K562 (cell line): ENCODE results near the gene SEC16A. TPM values are rescaled to one million over a fixed set of nuclear protein-coding genes. Genes with fewer than 3 reads are reported as not detected.
A peak's percentile ranks its signal among the peaks of the same experiment; 100 is the strongest.

Source experiments
- ATAC-seq: fragments of 200-7000 bp; cut with Tn5 transposase; 3 replicates; pipeline ENCODE4 v1.9.1; 2020; ENCODE audit warnings: moderate library complexity
- BruUV-seq: library from RNA; stranded (reverse); fragments of 400-500 nt; replicated peaks from 2 replicates; lab custom pipeline; 2021; lab: Mats Ljungman, UMichigan
- CTCF ChIA-PET: fragments of 300-600 bp; formaldehyde crosslinking; extraction: SDS; loops from one replicate; lab custom pipeline; 2021; ENCODE audit warnings: low intra/inter-chr PET ratio; lab: Yijun Ruan, JAX
- POLR2A ChIA-PET: fragments of 300-600, 350-650 bp; sonication (Branson Sonifier 250); formaldehyde crosslinking; extraction: SDS; loops from one replicate; lab custom pipeline; 2021; ENCODE audit warnings: antibody characterized with exemption, inconsistent platforms; lab: Yijun Ruan, JAX
- DNase-seq, 4 experiments: peaks; one replicate each; pipeline versions ENCODE4 v3.0.0 to v3.0.0-alpha.2; 2011 to 2018; ENCODE audit warnings: low spot score in 3 of 4, mixed read lengths in 3 of 4; ENCODE audit errors: extremely low read depth in 1 of 4
- FAIRE-seq: peaks from 2 replicates; lab custom pipeline; 2011; peaks lifted over from hg19 to GRCh38; lab: Jason Lieb, UNC
- H2AFZ ChIP-seq: 2 replicates; pipeline ENCODE4 v1.6.0; 2011; ENCODE audit warnings: low read depth, low read length, control low read depth, inconsistent platforms
- H3K27ac ChIP-seq: fragments of 200-600 bp; 3 replicates; pipeline ENCODE4 v1.8.0; 2011; ENCODE audit warnings: low read depth, mild to moderate bottlenecking, control low read depth, inconsistent platforms, low read length, moderate library complexity, mixed read lengths; ENCODE audit errors: extremely low read depth
- H3K27me3 ChIP-seq, 2 experiments: fragments of 300-600 bp in 1 of 2; 2 replicates in 1 of 2; 3 replicates in 1 of 2; pipeline versions ENCODE4 v1.6.0 to v1.8.0; 2011; ENCODE audit warnings: inconsistent platforms in 2 of 2, low read length in 2 of 2, mild to moderate bottlenecking in 1 of 2, mixed read lengths in 1 of 2, moderate library complexity in 1 of 2; ENCODE audit not compliant: control insufficient read depth in 2 of 2, insufficient read depth in 2 of 2
- H3K36me3 ChIP-seq: fragments of 300-600 bp; 3 replicates; pipeline ENCODE4 v1.8.0; 2011; ENCODE audit warnings: mild to moderate bottlenecking, low read length, inconsistent platforms; ENCODE audit not compliant: control insufficient read depth, insufficient read depth
- H3K4me1 ChIP-seq, 2 experiments: fragments of 200-600 bp in 1 of 2; replicated peaks in 1 of 2; 2 replicates in 1 of 2; 3 replicates in 1 of 2; pipeline versions ENCODE4 v1.5.1 to v1.8.0; 2011; ENCODE audit warnings: inconsistent platforms in 2 of 2, low read length in 2 of 2, mild to moderate bottlenecking in 1 of 2, mixed read lengths in 1 of 2, moderate library complexity in 1 of 2; ENCODE audit not compliant: control insufficient read depth in 2 of 2, insufficient read depth in 2 of 2
- H3K4me2 ChIP-seq: 2 replicates; pipeline ENCODE4 v1.6.1; 2011; ENCODE audit warnings: low read length, control low read depth, inconsistent platforms, mixed read lengths; ENCODE audit not compliant: insufficient read depth
- H3K4me3 ChIP-seq: fragments of 200-600 bp; sonication (generic), shearing (Covaris generic); 2 replicates; pipeline ENCODE4 v1.5.1; 2016; ENCODE audit warnings: control low read depth, inconsistent platforms
- H3K79me2 ChIP-seq: fragments of 200-600 bp; 3 replicates; pipeline ENCODE4 v1.8.0; 2011; ENCODE audit warnings: low read length, inconsistent platforms; ENCODE audit not compliant: control insufficient read depth, insufficient read depth
- H3K9ac ChIP-seq, 2 experiments: 2 replicates each; pipeline versions ENCODE4 v1.6.0 to v1.6.1; 2011; ENCODE audit warnings: low read depth in 2 of 2, low read length in 2 of 2, control low read depth in 1 of 2, inconsistent platforms in 1 of 2, mild to moderate bottlenecking in 1 of 2, mixed read lengths in 1 of 2; ENCODE audit not compliant: insufficient read depth in 1 of 2
- H3K9me1 ChIP-seq: one replicate; pipeline ENCODE4 v1.6.0; 2011; ENCODE audit warnings: inconsistent platforms, mild to moderate bottlenecking, low read length, moderate library complexity; ENCODE audit not compliant: control insufficient read depth, insufficient read depth
- H3K9me3 ChIP-seq: replicated peaks from 2 replicates; pipeline ENCODE4 v1.5.1; 2011; ENCODE audit warnings: low read depth, low read length, inconsistent platforms; ENCODE audit not compliant: control insufficient read depth, insufficient read depth
- H4K20me1 ChIP-seq: replicated peaks from 2 replicates; pipeline ENCODE4 v1.6.1; 2011; ENCODE audit warnings: low read length, inconsistent platforms, mixed read lengths; ENCODE audit not compliant: control insufficient read depth, insufficient read depth
- CREM ChIP-seq: IDR thresholded peaks from 2 replicates; pipeline ENCODE4 v1.6.1; 2014; ENCODE audit warnings: antibody characterized with exemption, low read depth
- CXXC5 ChIP-seq: fragments of 250-450 bp; sonication (Bioruptor Pico); IDR thresholded peaks from 2 replicates; pipeline ENCODE4 v1.8.0; 2022; ENCODE audit warnings: inconsistent platforms, mild to moderate bottlenecking, moderate library complexity
- EP300 ChIP-seq: IDR thresholded peaks from 2 replicates; pipeline ENCODE4 v1.6.1; 2012; ENCODE audit warnings: low read length, improper control_type of control experiment
- KDM1A ChIP-seq, 2 experiments: fragments of 450-650 bp; IDR thresholded peaks; 2 replicates each; pipeline ENCODE4 v1.6.1; 2016; ENCODE audit warnings: mild to moderate bottlenecking in 2 of 2
- MECOM ChIP-seq: fragments of 250-450 bp; sonication (Bioruptor Pico); IDR thresholded peaks from 2 replicates; pipeline ENCODE4 v1.8.0; 2022; ENCODE audit warnings: inconsistent platforms
- RCOR1 ChIP-seq, 2 experiments: IDR thresholded peaks; 2 replicates each; pipeline ENCODE4 v1.6.1; 2012; ENCODE audit warnings: low read depth in 2 of 2, low read length in 2 of 2, borderline replicate concordance in 1 of 2, improper control_type of control experiment in 1 of 2
- SP1 ChIP-seq: sonication (generic); formaldehyde crosslinking; IDR thresholded peaks from 2 replicates; pipeline ENCODE4 v1.8.1; 2022; ENCODE audit warnings: mild to moderate bottlenecking, missing genetic modification reagents
- STAG1 ChIP-seq: sonication (generic); formaldehyde crosslinking; IDR thresholded peaks from 2 replicates; pipeline ENCODE4 v1.5.0; 2020; ENCODE audit warnings: missing genetic modification reagents, borderline replicate concordance
- XRCC3 ChIP-seq: fragments of 450-650 bp; IDR thresholded peaks from 2 replicates; pipeline ENCODE4 v1.6.1; 2017; ENCODE audit warnings: mild to moderate bottlenecking, moderate library complexity
- ZNF316 ChIP-seq: fragments of 450-650 bp; IDR thresholded peaks from 2 replicates; pipeline ENCODE4 v1.6.1; 2016
- ZNF518B ChIP-seq: fragments of 250-450 bp; sonication (Bioruptor Pico); IDR thresholded peaks from 2 replicates; pipeline ENCODE4 v1.5.0; 2021; ENCODE audit warnings: mild to moderate bottlenecking, moderate library complexity
- WGBS: fragments of 100-300 bp; shearing (Covaris generic); methylation state at CpG from one replicate; pipeline ENCODE4 v1.1.6; 2016; ENCODE audit warnings: low coverage, mixed read lengths; ENCODE audit not compliant: insufficient coverage; ENCODE audit errors: missing lambda C conversion rate; 5-methylcytosine and 5-hydroxymethylcytosine counted together
- in situ Hi-C: fragments of 300-500 bp; cut with MboI; formaldehyde crosslinking; loops from 4 replicates; pipeline ENCODE4 v1.15.0; 2018; ENCODE audit warnings: inconsistent platforms, mixed read lengths
- intact Hi-C: fragments of 100-400 bp; cut with micrococcal nuclease; formaldehyde crosslinking; loops from 2 replicates; pipeline ENCODE4 v1.14.2; 2022
- polyA plus RNA-seq, 8 experiments: library from polyadenylated mRNA; depleted of rRNA in 4 of 8; stranded (reverse) in 5 of 8; unstranded in 3 of 8; fragments of >200 nt; fragmentation: Nextera tagmentation in 2 of 8; fragmentation: Illumina TruSeq in 1 of 8; extraction: Ambion mirVana in 2 of 8; extraction: Trizol in 1 of 8; gene quantifications; 2 replicates each; pipeline versions ENCODE4 v1.2.1 to v1.2.3, GENCODE V29; 2011 to 2014; ENCODE audit warnings: inconsistent platforms in 1 of 8, missing spikeins in 1 of 8
- total RNA-seq, 7 experiments: library from RNA; depleted of rRNA in 6 of 7; stranded (reverse); fragments of >200 nt in 6 of 7; fragmentation: Illumina TruSeq in 2 of 7; extraction: Trizol in 2 of 7; gene quantifications; 2 replicates each; pipeline versions ENCODE4 v1.2.1 to v1.2.3, GENCODE V29; 2011 to 2021; ENCODE audit warnings: low replicate concordance in 1 of 7
- TF ChIP-seq, protein P1 (sequence below), 2 experiments: fragments of 450-650 bp in 1 of 2; sonication (generic) in 1 of 2; formaldehyde crosslinking in 1 of 2; IDR thresholded peaks in 1 of 2; conservative IDR thresholded peaks in 1 of 2; 2 replicates each; pipeline versions ENCODE4 v1.6.1 to v1.8.1; 2016 to 2023; ENCODE audit warnings: mild to moderate bottlenecking in 2 of 2, moderate library complexity in 2 of 2, inconsistent platforms in 1 of 2, missing genetic modification reagents in 1 of 2

The SEC16A gene
- total and polyA plus RNA-seq, 9 of the 15 experiments (the other 6 are each of a cell fraction or from before 2014, with no cell fraction given): 8.3 to 62.8 (median 14.0) TPM

- TF ChIP-seq ZNF518B (CRISPR knock-in tag): no peak
Observed at GRCh38 chr9:136486131-136486530, 3.3 kb upstream of the SEC16A start (continued).

DNA sequence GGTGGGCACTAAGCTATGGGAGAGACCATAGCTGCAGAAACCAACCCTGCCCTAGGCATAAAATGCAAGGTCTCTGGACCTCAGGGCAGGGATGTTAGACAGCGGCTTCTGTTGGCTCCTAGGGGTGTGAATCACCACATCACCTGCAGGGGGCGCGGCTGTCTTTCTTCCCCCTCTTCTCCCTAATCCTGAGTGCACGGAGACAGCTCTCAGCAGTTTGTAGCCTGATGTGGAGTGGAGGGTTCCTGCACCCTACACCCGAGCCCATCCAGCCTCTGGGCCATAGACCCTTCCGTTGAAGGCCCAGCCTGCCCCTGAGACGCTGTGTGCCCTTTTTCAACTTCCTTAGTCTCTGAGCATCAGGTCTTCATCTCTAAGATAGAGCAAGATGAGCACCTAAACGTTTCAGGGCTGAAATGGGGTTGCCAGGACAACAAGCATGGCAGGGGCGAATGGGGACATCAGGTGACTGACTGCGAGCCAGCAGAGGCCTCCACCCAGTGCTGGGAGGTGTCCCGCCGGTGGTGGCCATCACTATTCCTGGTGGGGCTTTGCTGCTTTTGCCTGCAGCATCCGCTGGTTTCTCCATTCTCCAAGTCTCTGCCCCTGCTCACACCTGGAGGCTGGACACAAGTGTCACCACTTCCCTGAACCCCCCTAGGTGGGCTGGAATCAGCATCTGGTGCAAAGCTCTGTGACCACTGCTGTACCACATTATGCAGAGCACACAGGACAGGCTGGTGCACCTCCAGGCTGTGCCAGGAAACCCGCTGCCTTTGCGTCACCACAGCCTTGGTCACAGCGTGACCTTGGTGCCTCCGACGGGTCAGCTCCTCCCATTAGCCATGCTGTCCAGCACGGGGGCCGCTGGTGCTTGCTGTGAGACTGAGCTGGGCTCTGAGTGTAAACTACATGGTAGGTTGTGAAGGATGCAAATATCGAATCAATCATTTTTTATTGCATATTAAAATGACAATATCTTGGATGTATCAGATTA, 2.5 kb upstream of the SEC16A start:
- peak; percentile 59 for ATAC-seq
- TF ChIP-seq ZNF316: no peak
- TF ChIP-seq EP300: 0 out of 2 replicates have a peak, but pooled peaks have one; percentile 6
- TF ChIP-seq, protein P1, sequence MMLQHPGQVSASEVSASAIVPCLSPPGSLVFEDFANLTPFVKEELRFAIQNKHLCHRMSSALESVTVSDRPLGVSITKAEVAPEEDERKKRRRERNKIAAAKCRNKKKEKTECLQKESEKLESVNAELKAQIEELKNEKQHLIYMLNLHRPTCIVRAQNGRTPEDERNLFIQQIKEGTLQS (IDR thresholded peaks at IDR 0.05): no peak
- TF ChIP-seq, protein P1 (CRISPR knock-in tag; conservative IDR thresholded peaks at IDR 0.05): no peak
- TF ChIP-seq KDM1A (IDR thresholded peaks at IDR 0.05): no peak
- peak; percentile 92 for TF ChIP-seq STAG1 (CRISPR knock-in tag)
- TF ChIP-seq SP1: peak; percentile 68
- no peak for TF ChIP-seq XRCC3
- TF ChIP-seq RCOR1 (IDR thresholded peaks at IDR 0.05; ENCODE audit: borderline replicate concordance in 1 of 2, low read depth in 2 of 2, low read length in 2 of 2): peak in 1 of 2 experiments; percentile 87; a peak in 2 of 4 replicates
- TF ChIP-seq CXXC5 (CRISPR knock-in tag): no peak
- TF ChIP-seq MECOM (CRISPR knock-in tag): no peak
- TF ChIP-seq CREM: peak; percentile 36; the same call in 1 of the 2 replicates

More for the DNA sequence above, 2.5 kb upstream of the SEC16A start:
- BruUV-seq: no TSS peak
- intact Hi-C loops: loop anchor here (1.0 to 5.0 kb wide), 2 partner anchors 146 to 207 kb away; no protein-coding TSS in a partner anchor
- Histone ChIP-seq H3K4me1 (peaks cover 14 to 42% of the 10 kb centered on the region in 2 experiments), H3K9ac (peak overlapping the region in 1 of 2 experiments; percentile 32; a peak in 1 of 4 replicates), H4K20me1 (peaks cover 21% of the 10 kb centered on the region), H3K9me3 (no peaks in the 10 kb centered on the region), H3K4me3 (no peak overlapping the region), H3K27ac (no peak overlapping the region), H3K27me3 (peaks cover 0 to 26% of the 10 kb centered on the region in 2 experiments; a peak in 3 of 5 replicates), H3K79me2 (peaks cover 24% of the 10 kb centered on the region), H3K4me2 (no peak overlapping the region), H3K9me1 (no peaks in the 10 kb centered on the region), H3K36me3 (peaks cover 3% of the 10 kb centered on the region; the same call in 1 of the 3 replicates), H2AFZ (no peak overlapping the region)
- ChIA-PET POLR2A (interaction anchor here (0.5 to 2.4 kb wide), 5 partner anchors 14 to 243 kb away, joined by 3 to 9 read pairs (median 3); no protein-coding TSS in a partner anchor), CTCF (interaction anchor here (1.6 to 7.1 kb wide), 4 partner anchors 139 to 208 kb away, joined by 4 to 154 read pairs (median 11); no protein-coding TSS in a partner anchor)
- in situ Hi-C loops: no loop called here
- WGBS: 8% methylated on average over 21 of the region's 21 CpGs
- FAIRE-seq: peak; percentile 97
- DNase-seq: peak; percentile 57 to 90 (median 63)
